GM12891 (cell line): ENCODE data around the gene ZNF286A.

Experiments
- POLR2A ChIP-seq: IDR thresholded peaks from 2 replicates; pipeline ENCODE4 v1.6.1; 2011; ENCODE audit warnings: low read depth, low read length, control low read depth
- POLR2AphosphoS5 ChIP-seq: IDR thresholded peaks from 2 replicates; pipeline ENCODE4 v1.6.1; 2011; ENCODE audit warnings: low read depth, low read length, control low read depth
- POU2F2 ChIP-seq: IDR thresholded peaks from 2 replicates; pipeline ENCODE4 v1.6.1; 2011; ENCODE audit warnings: low read depth, mild to moderate bottlenecking, control low read depth, low read length, moderate library complexity

GRCh38 chr17:15651583-15652110 is 47.9 kb upstream of the ZNF286A start:
- no peak for TF ChIP-seq POLR2AphosphoS5
- TF ChIP-seq POU2F2: no peak
- TF ChIP-seq POLR2A: no peak
